ENCODE results near the gene SLC46A3.
"Not testable (repeated sequence)": the region's sequence is repeated elsewhere in the genome, so short reads cannot be mapped to it uniquely, and the experiment has no call there.

Gene SLC46A3

GRCh38 chr13:28730762-28731161, 12.0 kb upstream of the SLC46A3 start:
- DNase-seq (ENCODE audit: low read depth in 2 of 2): no peak

DNA sequence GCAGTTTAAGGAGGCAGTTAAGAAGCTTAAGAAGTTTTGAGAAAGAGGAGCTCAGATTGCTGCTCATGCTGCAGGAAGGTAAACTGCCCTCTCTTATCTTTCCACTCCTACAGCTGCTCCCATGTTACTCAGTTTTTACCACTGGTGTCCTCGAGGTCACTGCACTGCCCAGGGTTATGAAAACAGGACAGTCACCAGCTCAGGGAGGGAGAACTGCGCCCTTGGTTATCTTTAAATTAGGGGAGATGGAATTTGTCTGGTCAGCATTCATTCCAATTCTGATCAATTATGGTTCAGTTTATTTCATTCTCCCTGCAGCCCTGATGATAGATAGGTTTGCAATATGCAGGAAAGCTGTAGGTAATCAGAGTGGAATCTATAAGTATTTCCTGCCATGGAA, 10.8 kb upstream of the SLC46A3 start:
- no peak for DNase-seq (ENCODE audit: low read depth in 2 of 2)

- DNase-seq (ENCODE audit: low read depth in 2 of 2): no peak
Observed at GRCh38 chr13:28728642-28729041, 9.9 kb upstream of the SLC46A3 start.

- no peak for DNase-seq (ENCODE audit: low read depth in 2 of 2)
Observed at GRCh38 chr13:28725046-28725610, 6.4 kb upstream of the SLC46A3 start.

DNA sequence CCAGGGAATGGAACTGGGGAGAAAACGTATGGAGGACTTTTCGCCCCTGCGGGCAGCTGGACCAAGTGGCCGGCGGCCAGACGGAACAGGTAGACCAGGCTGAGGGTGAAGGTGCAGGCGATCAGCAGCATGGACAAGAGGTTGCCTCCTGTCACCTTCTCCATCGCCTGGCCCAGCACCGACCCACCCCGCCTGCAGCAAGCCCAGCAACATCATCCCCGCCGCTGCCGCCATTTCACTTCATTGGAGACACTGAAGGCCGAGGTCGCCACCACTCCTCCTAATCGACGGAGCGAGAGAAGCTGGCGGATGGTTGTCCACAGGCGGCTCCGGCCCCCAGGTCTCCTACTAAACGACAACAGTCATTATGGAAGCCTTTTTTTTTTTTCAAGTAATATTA, 5.0 kb upstream of the SLC46A3 start:
- DNase-seq (ENCODE audit: low read depth in 2 of 2): no peak

DNA sequence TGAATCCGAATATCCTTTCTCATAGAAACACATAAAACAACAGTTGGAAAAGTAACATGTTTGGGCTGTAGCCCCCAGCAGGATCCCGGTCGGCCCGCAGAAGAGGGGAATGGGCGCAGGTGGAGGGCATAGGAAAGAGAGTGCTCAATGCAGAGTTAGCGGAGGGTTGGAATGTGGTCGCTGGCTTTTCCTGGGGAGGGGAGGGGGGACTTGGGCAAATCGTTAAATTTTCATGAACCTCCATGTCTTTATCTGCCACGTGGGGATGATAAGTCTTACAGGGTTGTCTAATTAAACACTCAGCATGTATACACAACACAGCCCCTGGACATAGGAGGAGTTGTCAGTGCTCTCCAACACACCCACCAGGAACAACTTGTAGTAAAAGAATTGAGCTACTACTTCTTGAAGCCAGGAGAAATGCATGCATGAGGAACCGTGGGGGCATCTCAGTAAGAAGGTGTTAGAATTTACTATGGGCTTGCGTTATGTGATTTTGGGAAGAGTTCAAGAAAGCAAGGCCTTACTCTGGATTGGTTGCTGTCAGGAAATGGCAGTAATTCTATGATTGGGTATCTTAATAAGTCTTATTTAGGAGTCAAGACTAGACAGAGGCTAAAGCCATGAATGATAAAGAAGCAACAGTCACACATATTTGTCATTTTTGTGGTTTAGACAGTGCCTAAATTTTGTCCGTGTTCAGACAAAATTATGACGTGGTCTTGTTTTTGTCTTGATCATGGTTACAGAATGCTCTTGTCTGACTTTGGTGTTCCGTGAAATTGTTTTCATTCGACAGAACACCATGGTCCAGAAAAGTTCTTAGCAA, 671 bp upstream of the SLC46A3 start:
- DNase-seq (ENCODE audit: low read depth in 2 of 2): peak in 1 of 2 experiments; percentile 47

GRCh38 chr13:28718196-28718542, 601 bp downstream of the SLC46A3 start:
- no peak for DNase-seq (ENCODE audit: low read depth in 2 of 2)

- no peak for DNase-seq (ENCODE audit: low read depth in 2 of 2)
Observed at GRCh38 chr13:28717170-28717569, 1.6 kb downstream of the SLC46A3 start.

DNA sequence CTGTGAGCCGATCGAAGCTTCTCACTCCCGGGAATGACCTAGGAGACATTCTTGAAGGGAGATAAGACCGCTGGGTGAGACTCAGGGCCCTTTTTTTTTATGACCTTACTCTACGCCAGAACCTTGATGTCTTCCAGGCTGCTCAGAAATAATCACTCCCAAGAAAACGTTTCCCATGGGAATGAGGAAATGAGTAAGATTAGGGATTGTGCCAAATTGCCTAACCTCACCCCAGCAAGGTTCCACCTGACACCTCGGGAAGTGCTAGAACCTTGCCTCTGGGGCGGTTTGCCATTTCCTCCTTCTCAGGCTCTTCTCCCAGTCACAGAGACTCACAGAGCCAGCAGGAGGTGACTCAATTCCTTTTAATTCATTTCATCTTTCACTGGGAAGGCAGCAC, 2.3 kb downstream of the SLC46A3 start:
- DNase-seq (ENCODE audit: low read depth in 2 of 2): peak in 1 of 2 experiments; percentile 26

GRCh38 chr13:28714651-28715050, 4.1 kb downstream of the SLC46A3 start:
- no peak for DNase-seq (ENCODE audit: low read depth in 2 of 2)

DNA sequence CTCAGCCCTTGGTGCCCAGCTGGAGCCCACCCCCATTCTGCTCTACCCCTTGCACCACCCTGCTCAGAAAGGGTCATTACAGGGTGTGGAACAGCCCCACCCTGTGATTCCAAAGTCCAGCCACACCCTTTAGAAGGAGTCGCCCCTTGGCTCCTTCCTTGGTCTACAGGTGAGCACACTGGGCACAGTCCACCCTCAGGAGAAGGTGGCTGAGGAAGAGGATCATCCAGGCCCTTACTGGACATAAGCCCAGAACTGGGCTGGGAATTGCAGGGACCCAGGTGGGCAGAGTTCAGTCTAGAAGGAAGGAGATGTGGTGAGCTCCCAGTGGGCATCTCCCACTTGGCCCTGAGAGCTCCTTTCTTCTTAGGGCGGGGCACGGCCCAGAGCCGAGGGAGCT, 8.6 kb downstream of the SLC46A3 start:
- DNase-seq (ENCODE audit: low read depth in 2 of 2): no peak

GRCh38 chr13:28707629-28708427, 10.9 kb downstream of the SLC46A3 start:
- peak; percentile 90 to 91 for DNase-seq (ENCODE audit: low read depth in 2 of 2)

DNA sequence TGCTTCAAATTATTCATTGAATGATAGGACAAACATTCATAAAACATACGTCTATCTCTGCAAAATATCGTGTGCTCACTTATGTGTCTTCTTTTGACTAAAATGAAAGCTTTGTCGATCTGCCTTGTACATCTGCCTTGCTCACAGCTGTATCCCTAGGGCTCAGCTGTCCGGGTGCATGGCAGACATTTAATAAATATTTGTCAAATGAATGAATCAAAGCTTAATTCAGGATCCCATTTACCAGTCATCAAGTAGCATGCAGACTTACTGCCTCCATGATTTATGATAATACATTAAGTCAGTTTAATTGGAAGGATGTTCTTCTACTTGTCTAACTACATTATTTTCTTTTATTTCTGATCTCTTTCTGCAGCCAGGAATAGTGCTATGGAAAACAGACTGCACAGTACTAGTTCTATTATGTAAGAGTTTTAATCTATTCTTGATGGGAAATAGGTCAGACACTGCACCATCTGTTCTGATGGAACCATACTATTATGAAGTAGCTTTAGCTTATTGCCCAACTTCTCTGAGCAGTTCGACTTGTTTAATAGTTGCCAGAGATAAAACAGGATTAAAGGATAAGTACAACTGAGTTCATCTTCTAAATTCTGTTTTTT, 13.2 kb downstream of the SLC46A3 start:
- DNase-seq (ENCODE audit: low read depth in 2 of 2): peak in 1 of 2 experiments; percentile 28

- no peak for DNase-seq (ENCODE audit: low read depth in 2 of 2)
Observed at GRCh38 chr13:28704919-28705318, 13.9 kb downstream of the SLC46A3 start.

DNA sequence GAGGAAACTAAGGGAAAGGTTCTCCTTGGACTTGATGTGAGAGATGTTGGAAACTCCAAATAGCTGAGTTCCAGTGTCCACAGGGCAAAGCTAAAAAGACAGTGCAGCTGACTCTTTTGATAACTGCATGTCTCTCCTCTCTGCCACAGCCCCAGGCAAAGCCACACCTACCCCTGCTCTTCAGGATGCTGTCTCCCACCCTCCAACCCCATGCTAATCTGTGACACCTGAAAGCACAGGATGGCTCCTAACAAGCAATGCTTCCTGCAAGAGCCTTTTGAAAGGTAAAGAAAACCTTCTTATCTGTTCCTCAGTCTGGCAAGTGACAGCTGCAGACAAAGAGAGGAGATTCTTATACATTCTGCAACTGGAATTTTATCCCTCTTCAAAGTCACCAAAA, 14.5 kb downstream of the SLC46A3 start:
- DNase-seq (ENCODE audit: low read depth in 2 of 2): no peak

DNA sequence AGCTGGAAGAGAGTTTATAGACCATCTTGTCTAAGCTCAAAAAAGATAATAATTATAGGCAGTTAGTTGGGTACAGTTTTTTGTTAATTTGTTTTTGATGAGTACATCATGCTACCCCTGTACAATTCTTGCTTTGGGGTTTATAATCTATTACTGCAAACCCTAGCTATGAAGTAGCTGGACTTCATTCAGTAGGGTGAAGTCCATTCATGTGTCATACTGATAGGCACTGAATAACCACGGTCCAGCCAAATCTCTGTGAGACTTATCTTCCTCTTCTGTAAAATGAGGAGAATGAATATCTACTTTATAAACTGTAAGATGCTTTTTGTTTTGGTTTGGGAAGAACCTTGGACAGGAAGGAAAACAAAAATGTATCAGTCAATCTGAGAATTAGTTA, 19.5 kb downstream of the SLC46A3 start:
- no peak for DNase-seq (ENCODE audit: low read depth in 2 of 2)

DNA sequence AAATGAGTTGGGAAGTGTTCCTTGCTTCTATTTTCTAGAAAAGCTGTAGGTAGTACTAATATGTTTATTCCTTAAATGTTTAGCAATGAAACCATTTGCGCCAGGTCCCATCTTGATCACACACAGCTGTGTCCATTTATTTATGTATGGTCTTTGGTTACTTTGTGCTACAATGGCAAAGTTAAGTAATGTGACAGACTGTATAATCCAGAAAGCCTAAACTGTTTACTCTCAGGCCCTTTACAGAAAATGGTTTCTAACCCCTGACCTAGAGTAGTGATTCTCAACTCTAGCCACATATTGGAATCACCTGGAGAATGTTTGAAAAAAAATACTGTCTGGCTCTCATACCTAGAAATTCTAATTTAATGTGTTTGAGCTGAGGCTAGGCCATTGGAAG, 21.3 kb downstream of the SLC46A3 start:
- DNase-seq (ENCODE audit: low read depth in 2 of 2): no peak

- DNase-seq (ENCODE audit: low read depth in 2 of 2): not testable (repeated sequence)
Observed at GRCh38 chr13:28693605-28694491, 24.9 kb downstream of the SLC46A3 start.

DNA sequence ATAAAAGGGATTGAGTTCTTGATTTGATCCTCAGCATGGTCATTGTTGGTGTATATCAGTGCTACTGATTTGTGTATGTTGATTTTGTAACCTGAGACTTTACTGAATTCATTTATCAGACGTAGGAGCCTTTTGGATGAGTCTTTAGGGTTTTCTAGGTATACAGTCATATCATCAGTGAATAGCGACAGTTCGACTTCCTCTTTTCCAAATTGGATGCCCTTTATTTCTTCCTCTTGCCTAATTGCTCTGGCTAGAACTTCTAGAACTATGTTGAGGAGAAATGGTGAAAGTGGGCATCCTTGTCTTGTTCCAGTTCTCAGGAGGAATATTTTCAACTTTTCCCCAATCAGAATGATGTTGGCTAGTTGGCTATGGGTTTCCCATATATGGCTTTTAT, 32.9 kb downstream of the SLC46A3 start:
- no peak for DNase-seq (ENCODE audit: low read depth in 2 of 2)

DNA sequence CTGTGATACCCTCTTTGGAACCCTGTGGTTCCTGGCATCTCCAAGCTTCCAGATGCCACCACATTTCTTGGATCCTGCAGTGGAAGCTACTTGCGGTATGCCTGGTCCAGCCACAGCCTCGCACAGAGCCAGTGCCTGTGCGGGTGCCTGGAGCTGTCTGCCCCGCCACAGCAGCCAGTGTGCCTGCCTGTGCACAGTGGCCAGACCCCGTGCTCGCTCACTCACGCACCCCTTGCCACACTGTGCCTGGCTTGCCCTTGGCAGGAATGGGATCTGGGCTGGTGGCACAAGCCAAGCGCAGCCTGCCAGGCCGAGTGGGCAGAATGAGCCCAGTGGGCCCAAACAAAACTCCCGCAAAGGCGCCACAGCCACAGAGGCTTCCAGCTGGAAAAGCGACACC, 33.7 kb downstream of the SLC46A3 start:
- no peak for DNase-seq (ENCODE audit: low read depth in 2 of 2)

- no peak for DNase-seq (ENCODE audit: low read depth in 2 of 2)
Observed at GRCh38 chr13:28684257-28684656, 34.5 kb downstream of the SLC46A3 start.

Measured in fibroblast of skin of left biceps (primary cell).